ENCODE data around the gene NDUFC2.

DNA sequence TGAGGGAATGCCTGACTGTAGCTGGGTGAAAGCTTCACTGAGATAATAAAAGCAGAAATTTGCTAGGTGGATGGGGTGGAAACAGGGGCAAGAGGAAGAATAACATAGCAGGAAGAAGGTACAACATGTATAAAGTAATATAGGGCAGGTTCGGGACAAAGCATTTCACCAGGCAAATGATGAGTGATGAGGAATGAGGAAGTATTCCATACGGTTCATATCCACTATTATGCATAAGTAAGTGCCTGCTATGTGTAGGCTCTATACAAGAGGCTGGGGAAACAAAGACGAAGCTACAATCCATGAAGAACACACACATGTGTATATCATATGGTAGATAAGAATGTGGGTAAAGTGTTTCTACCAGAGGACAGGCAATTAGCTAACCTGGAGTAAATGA is 7.9 kb downstream of the NDUFC2 start:
- TF ChIP-seq, protein P1, sequence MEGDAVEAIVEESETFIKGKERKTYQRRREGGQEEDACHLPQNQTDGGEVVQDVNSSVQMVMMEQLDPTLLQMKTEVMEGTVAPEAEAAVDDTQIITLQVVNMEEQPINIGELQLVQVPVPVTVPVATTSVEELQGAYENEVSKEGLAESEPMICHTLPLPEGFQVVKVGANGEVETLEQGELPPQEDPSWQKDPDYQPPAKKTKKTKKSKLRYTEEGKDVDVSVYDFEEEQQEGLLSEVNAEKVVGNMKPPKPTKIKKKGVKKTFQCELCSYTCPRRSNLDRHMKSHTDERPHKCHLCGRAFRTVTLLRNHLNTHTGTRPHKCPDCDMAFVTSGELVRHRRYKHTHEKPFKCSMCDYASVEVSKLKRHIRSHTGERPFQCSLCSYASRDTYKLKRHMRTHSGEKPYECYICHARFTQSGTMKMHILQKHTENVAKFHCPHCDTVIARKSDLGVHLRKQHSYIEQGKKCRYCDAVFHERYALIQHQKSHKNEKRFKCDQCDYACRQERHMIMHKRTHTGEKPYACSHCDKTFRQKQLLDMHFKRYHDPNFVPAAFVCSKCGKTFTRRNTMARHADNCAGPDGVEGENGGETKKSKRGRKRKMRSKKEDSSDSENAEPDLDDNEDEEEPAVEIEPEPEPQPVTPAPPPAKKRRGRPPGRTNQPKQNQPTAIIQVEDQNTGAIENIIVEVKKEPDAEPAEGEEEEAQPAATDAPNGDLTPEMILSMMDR (IDR thresholded peaks at IDR 0.05): no peak
- TF ChIP-seq POLR2A (IDR thresholded peaks at IDR 0.05): no peak

Measured in sigmoid colon (tissue), 3 donors.